Fibroblast of mammary gland (primary cell): Measurements from ENCODE around the gene DEK.
"Not testable (repeated sequence)": the region's sequence is repeated elsewhere in the genome, so short reads cannot be mapped to it uniquely, and the experiment has no call there.

Experiments used
- DNase-seq: peaks from one replicate; pipeline ENCODE4 v3.0.0-alpha.2; 2010; ENCODE audit warnings: low read depth
- H3K4me3 ChIP-seq: 2 replicates; pipeline ENCODE4 v1.5.1; 2011; ENCODE audit warnings: low read depth, mild to moderate bottlenecking, low read length, moderate library complexity; ENCODE audit not compliant: control insufficient read depth
- TF ChIP-seq, protein P1 (sequence below): conservative IDR thresholded peaks from 2 replicates; pipeline ENCODE4 v1.5.1; 2011; ENCODE audit warnings: low read depth, low read length, inconsistent platforms; ENCODE audit not compliant: control insufficient read depth, insufficient read depth

Gene DEK

DNA sequence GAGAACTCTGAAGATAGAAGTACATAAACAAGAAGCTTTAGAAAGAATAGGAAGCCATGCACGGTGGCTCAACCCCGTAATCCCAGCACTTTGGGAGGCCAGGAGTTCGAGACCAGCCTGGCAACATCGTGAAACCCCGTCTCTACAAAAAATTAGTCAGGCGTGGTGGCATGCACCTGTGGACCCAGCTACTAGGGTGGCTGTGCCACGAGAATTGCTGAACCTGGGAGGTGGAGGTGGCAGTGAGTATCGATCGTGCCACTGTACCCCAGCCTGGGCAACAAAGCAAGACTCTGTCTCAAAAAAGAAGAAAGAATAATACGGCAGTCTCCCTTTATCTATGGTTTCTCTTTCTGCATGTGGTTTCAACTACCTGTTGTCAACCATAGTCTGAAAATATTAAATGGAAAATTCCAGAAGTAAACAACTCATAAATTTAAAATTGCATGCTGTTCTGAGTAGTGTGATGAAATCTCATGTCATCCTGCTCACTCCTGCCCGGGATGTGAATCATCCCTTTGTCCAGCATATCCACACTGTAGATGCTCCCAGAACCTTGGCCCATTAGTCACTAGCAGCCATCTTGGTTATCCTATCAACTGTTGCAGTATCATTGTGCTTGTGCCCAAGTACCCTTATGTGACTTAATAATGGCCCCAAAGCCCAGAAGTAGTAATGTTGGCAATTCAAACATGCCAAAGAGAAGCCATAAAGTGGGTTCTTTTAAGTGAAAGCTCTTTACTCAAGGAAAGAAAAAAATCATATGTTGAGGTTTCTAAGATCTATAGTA is 22.1 kb downstream of the DEK start:
- no peak overlapping the region for H3K4me3 ChIP-seq
- peak; percentile 95 for DNase-seq
- TF ChIP-seq, protein P1, sequence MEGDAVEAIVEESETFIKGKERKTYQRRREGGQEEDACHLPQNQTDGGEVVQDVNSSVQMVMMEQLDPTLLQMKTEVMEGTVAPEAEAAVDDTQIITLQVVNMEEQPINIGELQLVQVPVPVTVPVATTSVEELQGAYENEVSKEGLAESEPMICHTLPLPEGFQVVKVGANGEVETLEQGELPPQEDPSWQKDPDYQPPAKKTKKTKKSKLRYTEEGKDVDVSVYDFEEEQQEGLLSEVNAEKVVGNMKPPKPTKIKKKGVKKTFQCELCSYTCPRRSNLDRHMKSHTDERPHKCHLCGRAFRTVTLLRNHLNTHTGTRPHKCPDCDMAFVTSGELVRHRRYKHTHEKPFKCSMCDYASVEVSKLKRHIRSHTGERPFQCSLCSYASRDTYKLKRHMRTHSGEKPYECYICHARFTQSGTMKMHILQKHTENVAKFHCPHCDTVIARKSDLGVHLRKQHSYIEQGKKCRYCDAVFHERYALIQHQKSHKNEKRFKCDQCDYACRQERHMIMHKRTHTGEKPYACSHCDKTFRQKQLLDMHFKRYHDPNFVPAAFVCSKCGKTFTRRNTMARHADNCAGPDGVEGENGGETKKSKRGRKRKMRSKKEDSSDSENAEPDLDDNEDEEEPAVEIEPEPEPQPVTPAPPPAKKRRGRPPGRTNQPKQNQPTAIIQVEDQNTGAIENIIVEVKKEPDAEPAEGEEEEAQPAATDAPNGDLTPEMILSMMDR: no peak

DNA sequence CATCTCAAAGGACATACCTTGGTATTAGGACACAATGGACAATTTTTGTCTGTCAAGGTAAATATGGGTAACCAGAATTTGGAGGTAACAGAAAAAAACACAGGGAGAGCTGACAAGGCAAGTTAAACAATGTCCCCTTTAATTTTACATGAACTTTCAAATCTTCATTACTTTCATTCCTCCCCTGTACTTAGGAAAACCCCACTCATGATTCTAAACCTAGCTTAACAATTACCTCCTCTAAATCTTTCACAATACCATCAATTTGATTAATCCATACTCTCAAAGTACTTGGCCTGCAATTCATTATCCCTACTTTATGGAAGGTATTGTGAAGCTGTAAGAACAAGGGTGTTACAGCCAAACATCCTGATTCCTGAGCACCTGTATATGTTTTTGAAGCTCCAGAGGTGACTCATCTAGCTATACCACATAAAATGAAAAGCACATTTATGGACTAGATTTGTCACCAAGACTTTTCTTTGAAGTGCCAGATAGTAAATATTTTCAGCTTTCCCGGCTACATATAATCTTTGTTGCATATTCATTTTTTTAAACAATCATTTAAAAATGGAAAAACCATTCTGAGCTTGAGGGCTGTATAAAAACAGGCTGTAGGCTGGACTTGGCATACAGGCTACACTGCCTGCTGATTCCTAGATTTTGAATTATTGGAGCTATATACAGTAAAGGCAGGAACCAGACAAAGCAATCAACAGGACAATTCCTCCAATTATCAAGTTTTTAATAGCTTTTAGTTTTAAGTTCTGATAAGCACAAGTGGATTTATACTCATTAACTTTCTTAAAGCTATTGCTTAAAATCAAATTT is 22.9 kb downstream of the DEK start:
- no peak overlapping the region for H3K4me3 ChIP-seq

DNA sequence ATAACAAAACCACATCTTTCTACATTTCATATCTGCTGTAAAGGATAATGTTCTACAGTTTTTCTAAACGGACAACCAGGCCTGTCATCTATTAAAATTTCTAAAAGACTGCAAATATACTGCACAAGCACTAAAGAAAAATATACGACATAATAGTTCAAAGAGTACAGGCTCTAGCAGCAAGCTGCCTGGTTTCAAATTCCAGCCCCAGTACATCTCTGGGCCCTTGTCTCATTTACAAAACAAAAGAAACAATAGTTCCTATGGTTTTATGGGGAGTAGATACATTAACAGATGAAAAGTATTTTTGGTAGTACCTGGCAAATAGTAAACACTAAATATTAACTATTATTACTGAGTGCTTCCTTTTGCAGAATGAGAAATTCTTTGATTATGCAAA is 24.1 kb downstream of the DEK start:
- TF ChIP-seq, protein P1: no peak
- no peak for DNase-seq
- H3K4me3 ChIP-seq: no peak overlapping the region

More for the DNA sequence above, 22.9 kb downstream of the DEK start:
- TF ChIP-seq, protein P1: no peak
- DNase-seq: peak; percentile 53

DNA sequence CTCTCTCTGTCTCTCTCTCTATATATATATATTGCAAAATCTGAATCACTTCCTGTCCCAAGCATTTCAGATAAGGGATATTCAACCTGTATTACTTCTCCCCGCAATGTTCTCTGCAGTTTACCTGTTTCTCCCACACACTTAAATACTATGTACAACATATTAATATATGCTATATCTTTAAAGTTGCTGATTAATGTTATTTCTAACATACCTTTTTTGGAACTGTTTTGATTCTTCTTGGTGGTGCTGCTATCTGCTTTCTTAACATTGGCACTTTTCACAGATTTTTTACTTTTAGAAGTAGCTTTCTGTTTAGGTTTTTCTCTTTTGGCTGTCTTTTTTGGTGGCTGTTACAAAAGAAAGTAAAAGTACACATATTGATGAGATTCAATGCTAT is 27.2 kb downstream of the DEK start:
- no peak for DNase-seq
- TF ChIP-seq, protein P1: no peak
- H3K4me3 ChIP-seq: no peak overlapping the region

DNA sequence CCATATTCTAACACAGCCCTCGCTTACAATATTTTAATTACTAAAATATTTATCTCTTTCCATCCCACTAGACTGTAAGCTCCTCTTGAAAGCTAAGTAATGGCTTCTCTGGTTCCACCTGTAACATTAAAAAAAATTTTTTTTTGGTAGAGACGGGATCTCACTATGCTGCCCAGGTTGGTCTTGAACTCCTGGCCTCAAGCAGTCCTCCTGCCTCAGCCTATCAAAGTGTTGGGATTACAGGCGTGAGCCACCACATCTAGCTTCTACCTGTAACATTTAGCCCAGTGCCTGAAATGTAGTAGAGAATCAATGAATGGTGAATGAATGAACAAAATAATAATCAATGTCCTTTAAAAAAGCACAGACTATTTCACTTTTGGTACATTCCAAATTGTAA is 28.8 kb downstream of the DEK start:
- DNase-seq: no peak
- H3K4me3 ChIP-seq: no peak overlapping the region
- TF ChIP-seq, protein P1: no peak

DNA sequence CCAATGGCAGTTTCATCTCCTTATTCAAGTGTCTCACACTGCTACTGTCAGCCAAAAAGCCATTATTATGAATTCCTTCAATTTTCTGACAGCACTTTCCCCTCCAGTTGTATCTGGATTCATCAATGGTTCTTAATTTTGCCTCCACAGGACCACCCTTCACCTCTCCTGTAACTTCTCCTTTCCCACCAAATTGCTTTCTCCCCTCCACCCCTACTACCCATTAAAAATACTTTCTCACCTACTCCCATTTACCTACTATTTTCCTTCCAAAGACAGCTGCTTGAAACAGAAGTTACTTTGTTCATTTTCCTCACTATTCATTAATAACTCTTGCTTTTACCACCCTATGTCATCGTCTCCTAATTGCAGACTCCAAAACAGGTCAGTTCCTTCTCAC is 29.8 kb downstream of the DEK start:
- no peak for DNase-seq
- no peak overlapping the region for H3K4me3 ChIP-seq
- TF ChIP-seq, protein P1: no peak

DNA sequence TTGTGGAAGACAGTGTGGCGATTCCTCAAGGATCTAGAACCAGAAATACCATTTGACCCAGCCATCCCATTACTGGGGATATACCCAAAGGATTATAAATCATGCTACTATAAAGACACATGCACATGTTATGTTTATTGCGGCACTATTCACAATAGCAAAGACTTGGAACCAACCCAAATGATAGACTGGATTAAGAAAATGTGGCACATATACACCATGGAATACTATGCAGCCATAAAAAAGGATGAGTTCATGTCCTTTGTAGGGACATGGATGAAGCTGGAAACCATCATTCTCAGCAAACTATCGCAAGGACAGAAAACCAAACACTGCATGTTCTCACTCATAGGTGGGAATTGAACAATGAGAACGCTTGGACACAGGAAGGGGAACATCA is 30.6 kb downstream of the DEK start:
- H3K4me3 ChIP-seq, DNase-seq: not testable (repeated sequence)

DNA sequence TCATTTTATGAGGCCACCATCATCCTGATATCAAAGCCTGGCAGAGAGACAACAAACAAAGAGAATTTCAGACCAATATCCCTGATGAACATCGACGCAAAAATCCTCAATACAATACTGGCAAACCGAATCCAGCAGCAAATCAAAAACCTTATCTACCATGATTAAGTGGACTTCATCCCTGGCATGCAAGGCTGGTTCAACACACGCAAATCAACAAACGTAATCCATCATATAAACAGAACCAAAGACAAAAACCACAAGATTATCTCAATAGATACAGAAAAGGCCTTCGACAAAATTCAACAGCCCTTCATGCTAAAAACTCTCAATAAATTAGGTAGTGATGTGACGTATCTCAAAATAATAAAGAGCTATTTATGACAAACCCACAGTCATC is 32.5 kb downstream of the DEK start:
- not testable (repeated sequence) for H3K4me3 ChIP-seq, DNase-seq

DNA sequence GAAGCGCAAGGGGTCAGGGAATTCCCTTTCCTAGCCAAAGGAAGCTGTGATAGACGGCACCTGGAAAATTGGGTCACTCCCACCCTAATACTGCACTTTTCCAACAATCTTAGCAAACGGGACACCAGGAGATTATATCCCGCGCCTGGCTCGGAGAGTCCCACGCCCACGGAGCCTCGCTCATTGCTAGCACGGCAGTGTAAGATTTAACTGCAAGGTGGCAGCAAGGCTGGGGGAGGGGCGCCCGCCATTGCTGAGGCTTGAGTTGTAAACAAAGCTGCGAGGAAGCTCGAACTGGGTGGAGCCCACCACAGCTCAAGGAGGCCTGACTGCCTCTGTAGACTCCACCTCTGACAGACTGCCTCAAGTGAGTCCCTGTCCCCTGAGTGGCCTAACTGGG is 35.7 kb downstream of the DEK start:
- not testable (repeated sequence) for H3K4me3 ChIP-seq, DNase-seq

DNA sequence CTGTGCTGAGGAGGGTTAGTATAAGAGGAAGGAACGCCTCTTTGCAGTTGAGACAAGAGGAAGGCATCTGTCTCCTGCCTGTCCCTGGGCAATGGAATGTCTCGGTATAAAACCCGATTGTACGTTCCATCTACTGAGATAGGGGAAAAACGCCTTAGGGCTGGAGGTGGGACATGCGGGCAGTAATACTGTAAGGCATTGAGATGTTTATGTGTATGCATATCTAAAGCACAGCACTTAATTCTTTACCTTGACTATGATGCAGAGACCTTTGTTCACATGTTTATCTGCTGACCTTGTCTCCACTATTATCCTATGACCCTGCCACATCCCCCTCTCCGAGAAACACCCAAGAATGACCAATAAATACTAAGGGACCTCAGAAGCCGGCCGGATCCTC is 37.2 kb downstream of the DEK start:
- not testable (repeated sequence) for DNase-seq, H3K4me3 ChIP-seq
